CD4-positive, alpha-beta T cell (primary cell): ENCODE data around the gene FAM177B. TPM values are rescaled to one million over a fixed set of nuclear protein-coding genes. Genes with fewer than 3 reads are reported as not detected.

Source experiments
- ATAC-seq: fragments of 200-7000 bp; cut with Tn5 transposase; one replicate; pipeline ENCODE4 v1.10.0; 2022; ENCODE audit warnings: mild to moderate bottlenecking; ENCODE audit not compliant: poor library complexity
- CTCF ChIA-PET: fragments of 350-600 bp; sonication (Branson Sonifier 250); formaldehyde crosslinking; loops from one replicate; lab custom pipeline; 2021; ENCODE audit warnings: antibody characterized with exemption, inconsistent platforms; lab: Charles Lee
- POLR2A ChIA-PET: fragments of 350-600 bp; sonication (Branson Sonifier 250); formaldehyde crosslinking; loops from one replicate; lab custom pipeline; 2021; ENCODE audit warnings: antibody characterized with exemption, inconsistent platforms; lab: Charles Lee
- DNase-seq, 14 experiments: peaks; one replicate each; pipeline ENCODE4 v3.0.0-alpha.2; 2013 to 2020; ENCODE audit warnings: mixed read lengths in 2 of 14
- H3K27ac ChIP-seq, 2 donors: one replicate each; pipeline versions ENCODE4 v1.5.1 to v1.7.0; 2013; ENCODE audit warnings: low read length in 2 of 2, low read depth in 1 of 2, mild to moderate bottlenecking in 1 of 2
- H3K27me3 ChIP-seq, 2 experiments: 1 replicate in 1 of 2; 2 replicates in 1 of 2; pipeline versions ENCODE4 v1.6.1 to v1.7.0; 2013; ENCODE audit warnings: low read length in 2 of 2, control low read depth in 1 of 2, mild to moderate bottlenecking in 1 of 2, moderate library complexity in 1 of 2; ENCODE audit not compliant: insufficient read depth in 2 of 2, control insufficient read depth in 1 of 2
- H3K36me3 ChIP-seq: one replicate; pipeline ENCODE4 v1.6.1; 2013; ENCODE audit warnings: low read length, control low read depth; ENCODE audit not compliant: insufficient read depth
- H3K4me1 ChIP-seq: one replicate; pipeline ENCODE4 v1.6.1; 2013; ENCODE audit warnings: low read length, control low read depth; ENCODE audit not compliant: insufficient read depth
- H3K4me3 ChIP-seq: one replicate; pipeline ENCODE4 v1.5.1; 2013; ENCODE audit warnings: mild to moderate bottlenecking, low read length, moderate library complexity
- H3K9me3 ChIP-seq, 2 experiments: 1 replicate in 1 of 2; 2 replicates in 1 of 2; pipeline versions ENCODE4 v1.6.1 to v1.7.0; 2013; ENCODE audit warnings: low read length in 2 of 2, mild to moderate bottlenecking in 2 of 2, control low read depth in 1 of 2, moderate library complexity in 1 of 2; ENCODE audit not compliant: control insufficient read depth in 1 of 2, insufficient read depth in 1 of 2
- H3K27ac Mint-ChIP-seq: one replicate; pipeline ENCODE4 v1.8.0; 2020; ENCODE audit warnings: mixed read lengths
- H3K27me3 Mint-ChIP-seq: one replicate; pipeline ENCODE4 v1.8.0; 2021; ENCODE audit warnings: mixed read lengths
- H3K36me3 Mint-ChIP-seq: one replicate; pipeline ENCODE4 v1.8.0; 2021; ENCODE audit warnings: low read depth, mixed read lengths
- H3K4me1 Mint-ChIP-seq: one replicate; pipeline ENCODE4 v1.8.0; 2021; ENCODE audit warnings: low read depth, mixed read lengths
- H3K4me3 Mint-ChIP-seq: one replicate; pipeline ENCODE4 v1.8.0; 2020; ENCODE audit warnings: mild to moderate bottlenecking, mixed read lengths
- H3K9me3 Mint-ChIP-seq: one replicate; pipeline ENCODE4 v1.8.0; 2020; ENCODE audit warnings: mixed read lengths
- CTCF ChIP-seq: fragments of 200-600 bp; IDR thresholded peaks from one replicate; pipeline ENCODE4 v1.8.0; 2022; ENCODE audit warnings: antibody characterized with exemption, mild to moderate bottlenecking
- intact Hi-C, 2 experiments: fragments of 100-400 bp; cut with DNase I in 1 of 2; cut with micrococcal nuclease in 1 of 2; formaldehyde crosslinking; loops; one replicate each; pipeline versions ENCODE4 v1.15.1 to v1.9.0; 2023 to 2025; cut with DNase I, micrococcal nuclease
- total RNA-seq, 174 experiments: library from RNA in 2 of 174; stranded (reverse) in 2 of 174; gene quantifications; one replicate each; pipeline ENCODE4 v1.2.3 and lab custom pipeline; 2021 to 2026

The FAM177B gene
- total RNA-seq, 2 experiments from 2014 or later = not detected

- Mint-ChIP-seq H3K4me1 (peaks cover 73% of the 10 kb centered on the region), H3K4me3 (peak overlapping the region; percentile 99), H3K27ac (peak overlapping the region; percentile 100), H3K9me3 (no peaks in the 10 kb centered on the region), H3K36me3 (peaks cover 69% of the 10 kb centered on the region), H3K27me3 (no peaks in the 10 kb centered on the region)
- ATAC-seq = no peak
- DNase-seq = no peak
- H3K27me3 ChIP-seq = no peaks in the 10 kb centered on the region
- H3K27ac ChIP-seq = no peak overlapping the region
- H3K4me3 ChIP-seq = no peak overlapping the region
- ChIA-PET POLR2A (interaction anchor here (1.9 to 2.2 kb wide), 2 partner anchors 65 to 120 kb away, joined by 9 to 17 read pairs; partner anchors contain the start of gene TAF1A), CTCF (no interaction called here)
- intact Hi-C loops = loop anchor here in 1 of 2 experiments (2.0 to 10.0 kb wide), 2 partner anchors 65 to 1725 kb away; partner anchors contain the start of gene WDR26
- H3K4me1 ChIP-seq = peaks cover 29% of the 10 kb centered on the region
- H3K36me3 ChIP-seq = peaks cover 11% of the 10 kb centered on the region
- no peak for TF ChIP-seq CTCF
- H3K9me3 ChIP-seq = no peaks in the 10 kb centered on the region
These were observed 27.3 kb upstream of the FAM177B start for GRCh38 chr1:222709700-222710153.

GRCh38 chr1:222711319-222712252, 25.4 kb upstream of the FAM177B start:
- no peaks in the 10 kb centered on the region for H3K27me3 Mint-ChIP-seq
- no peaks in the 10 kb centered on the region for H3K9me3 Mint-ChIP-seq
- ATAC-seq (peak; percentile 32), DNase-seq (peak; percentile 29 to 86 (median 58))
- H3K4me1 Mint-ChIP-seq = peaks cover 57% of the 10 kb centered on the region
- no peak for TF ChIP-seq CTCF
- peaks cover 61% of the 10 kb centered on the region for H3K36me3 Mint-ChIP-seq
- intact Hi-C loops = loop anchor here (1.0 to 10.0 kb wide), 4 partner anchors 67 to 1723 kb away; partner anchors contain the start of gene WDR26 (in 1 of the 2)
- no peaks in the 10 kb centered on the region for H3K27me3 ChIP-seq
- peak overlapping the region; percentile 100 for H3K27ac Mint-ChIP-seq
- ChIA-PET POLR2A (interaction anchor here (0.6 to 2.6 kb wide), 28 partner anchors 9 to 1005 kb away, joined by 3 to 70 read pairs (median 5); partner anchors contain the start of genes DUSP10, SUSD4, TAF1A and TLR5), CTCF (interaction anchor here (1.7 to 2.7 kb wide), 2 partner anchors 8 to 57 kb away, joined by 5 to 14 read pairs; no protein-coding TSS in a partner anchor)
- peaks cover 24% of the 10 kb centered on the region for H3K4me1 ChIP-seq
- peak overlapping the region; percentile 78 to 97 for H3K27ac ChIP-seq
- H3K9me3 ChIP-seq = no peaks in the 10 kb centered on the region
- peak overlapping the region; percentile 90 for H3K4me3 ChIP-seq
- H3K4me3 Mint-ChIP-seq = peak overlapping the region; percentile 99
- peaks cover 25% of the 10 kb centered on the region for H3K36me3 ChIP-seq
